ENCODE data around the gene KRTCAP2. TPM values are rescaled to one million over a fixed set of nuclear protein-coding genes. Genes with fewer than 3 reads are reported as not detected.
"Not testable (repeated sequence)": the region's sequence is repeated elsewhere in the genome, so short reads cannot be mapped to it uniquely, and the experiment has no call there.

The KRTCAP2 gene
- total RNA-seq, 1 experiment from 2014 or later: 220 TPM

GRCh38 chr1:155205035-155205434 is 31.9 kb upstream of the KRTCAP2 start:
- H3K4me3 ChIP-seq: no peak overlapping the region
- H3K9me3 ChIP-seq: no peaks in the 10 kb centered on the region
- no peak for DNase-seq
- H3K36me3 ChIP-seq: no peaks in the 10 kb centered on the region
- H3K27me3 ChIP-seq: no peaks in the 10 kb centered on the region

- Histone ChIP-seq H3K9me3 (no peaks in the 10 kb centered on the region), H3K27me3 (no peaks in the 10 kb centered on the region), H3K4me3 (no peak overlapping the region), H3K36me3 (no peaks in the 10 kb centered on the region)
- DNase-seq: no peak
These were observed 29.8 kb upstream of the KRTCAP2 start for GRCh38 chr1:155202731-155203515.

GRCh38 chr1:155202198-155202597 is 29.1 kb upstream of the KRTCAP2 start:
- H3K9me3 ChIP-seq: no peaks in the 10 kb centered on the region

GRCh38 chr1:155200920-155201319 is 27.8 kb upstream of the KRTCAP2 start:
- H3K36me3 ChIP-seq: no peaks in the 10 kb centered on the region
- no peak overlapping the region for H3K4me3 ChIP-seq
- no peak for DNase-seq
- no peaks in the 10 kb centered on the region for H3K27me3 ChIP-seq
- H3K9me3 ChIP-seq: no peaks in the 10 kb centered on the region

More at GRCh38 chr1:155202198-155202597, 29.1 kb upstream of the KRTCAP2 start:
- H3K27me3 ChIP-seq: no peaks in the 10 kb centered on the region
- H3K4me3 ChIP-seq: no peak overlapping the region
- no peaks in the 10 kb centered on the region for H3K36me3 ChIP-seq
- DNase-seq: no peak

GRCh38 chr1:155199792-155200191 is 26.7 kb upstream of the KRTCAP2 start:
- Histone ChIP-seq H3K36me3 (no peaks in the 10 kb centered on the region), H3K27me3 (no peaks in the 10 kb centered on the region), H3K4me3 (no peak overlapping the region), H3K9me3 (no peaks in the 10 kb centered on the region)
- no peak for DNase-seq

GRCh38 chr1:155198547-155198906 is 25.4 kb upstream of the KRTCAP2 start:
- H3K9me3 ChIP-seq: no peaks in the 10 kb centered on the region
- H3K27me3 ChIP-seq: no peaks in the 10 kb centered on the region
- no peaks in the 10 kb centered on the region for H3K36me3 ChIP-seq
- no peak overlapping the region for H3K4me3 ChIP-seq
- no peak for DNase-seq

- Histone ChIP-seq H3K36me3 (no peaks in the 10 kb centered on the region), H3K9me3 (no peaks in the 10 kb centered on the region), H3K4me3 (no peak overlapping the region), H3K27me3 (no peaks in the 10 kb centered on the region)
- no peak for DNase-seq
These were observed 24.9 kb upstream of the KRTCAP2 start for GRCh38 chr1:155197901-155198546.

GRCh38 chr1:155196893-155197638 is 24.0 kb upstream of the KRTCAP2 start:
- no peak for DNase-seq
- Histone ChIP-seq H3K27me3 (no peaks in the 10 kb centered on the region), H3K9me3 (no peaks in the 10 kb centered on the region), H3K36me3 (no peaks in the 10 kb centered on the region), H3K4me3 (no peak overlapping the region)

GRCh38 chr1:155196103-155196892 is 23.2 kb upstream of the KRTCAP2 start:
- no peaks in the 10 kb centered on the region for H3K9me3 ChIP-seq
- H3K4me3 ChIP-seq: no peak overlapping the region
- no peak for DNase-seq
- H3K27me3 ChIP-seq: no peaks in the 10 kb centered on the region
- no peaks in the 10 kb centered on the region for H3K36me3 ChIP-seq

- Histone ChIP-seq H3K27me3 (no peaks in the 10 kb centered on the region), H3K36me3 (no peaks in the 10 kb centered on the region), H3K9me3 (no peaks in the 10 kb centered on the region), H3K4me3 (peak overlapping the region; percentile 41)
- no peak for DNase-seq
These were observed 22.3 kb upstream of the KRTCAP2 start for GRCh38 chr1:155195201-155196102.

GRCh38 chr1:155193991-155194240 is 20.8 kb upstream of the KRTCAP2 start:
- H3K27me3 ChIP-seq, H3K9me3 ChIP-seq, H3K36me3 ChIP-seq, DNase-seq: not testable (repeated sequence)
- peak overlapping the region; percentile 41 for H3K4me3 ChIP-seq

GRCh38 chr1:155193275-155193990 is 20.3 kb upstream of the KRTCAP2 start:
- peak; percentile 93 for DNase-seq
- Histone ChIP-seq H3K9me3 (no peaks in the 10 kb centered on the region), H3K27me3 (no peaks in the 10 kb centered on the region), H3K36me3 (no peaks in the 10 kb centered on the region), H3K4me3 (peak overlapping the region; percentile 41)

- H3K27me3 ChIP-seq: no peaks in the 10 kb centered on the region
- no peaks in the 10 kb centered on the region for H3K9me3 ChIP-seq
- no peaks in the 10 kb centered on the region for H3K36me3 ChIP-seq
- peak overlapping the region; percentile 41 for H3K4me3 ChIP-seq
- no peak for DNase-seq
These were observed 19.5 kb upstream of the KRTCAP2 start for GRCh38 chr1:155192346-155193274.

- H3K27me3 ChIP-seq: no peaks in the 10 kb centered on the region
- no peaks in the 10 kb centered on the region for H3K36me3 ChIP-seq
- no peak overlapping the region for H3K4me3 ChIP-seq
- H3K9me3 ChIP-seq: no peaks in the 10 kb centered on the region
- no peak for DNase-seq
These were observed 18.8 kb upstream of the KRTCAP2 start for GRCh38 chr1:155191904-155192303.

GRCh38 chr1:155189926-155190325 is 16.8 kb upstream of the KRTCAP2 start:
- not testable (repeated sequence) for DNase-seq, H3K36me3 ChIP-seq, H3K27me3 ChIP-seq, H3K9me3 ChIP-seq, H3K4me3 ChIP-seq

All from MG63 (cell line).